ENCODE results near the gene GPR183. TPM values are rescaled to one million over a fixed set of nuclear protein-coding genes. Genes with fewer than 3 reads are reported as not detected.

The GPR183 gene
- total RNA-seq, 1 donor from 2014 or later = not detected

GRCh38 chr13:99311748-99312492 is 4.7 kb upstream of the GPR183 start:
- no peak for DNase-seq (ENCODE audit: low read depth)

DNA sequence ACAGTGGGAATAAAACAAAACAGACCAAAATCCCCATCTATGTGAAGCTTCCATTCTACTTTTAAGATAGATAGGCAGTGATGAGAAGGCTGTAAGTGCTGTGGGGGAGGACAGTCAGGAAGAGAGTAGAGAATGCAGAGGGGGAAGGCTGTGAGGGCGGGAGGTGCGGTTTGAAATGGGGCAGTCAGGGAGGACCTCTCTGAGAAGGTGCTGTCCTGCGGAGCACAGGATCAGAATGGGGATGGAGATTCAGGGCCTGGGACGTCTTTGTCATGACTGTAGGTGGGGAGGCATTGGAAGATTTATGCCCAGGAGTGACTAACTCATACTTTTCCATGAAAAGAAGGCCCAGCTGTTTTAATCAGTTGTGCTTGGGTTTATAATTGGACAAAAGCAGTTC is 3.9 kb upstream of the GPR183 start:
- no peak for DNase-seq (ENCODE audit: low read depth)

DNA sequence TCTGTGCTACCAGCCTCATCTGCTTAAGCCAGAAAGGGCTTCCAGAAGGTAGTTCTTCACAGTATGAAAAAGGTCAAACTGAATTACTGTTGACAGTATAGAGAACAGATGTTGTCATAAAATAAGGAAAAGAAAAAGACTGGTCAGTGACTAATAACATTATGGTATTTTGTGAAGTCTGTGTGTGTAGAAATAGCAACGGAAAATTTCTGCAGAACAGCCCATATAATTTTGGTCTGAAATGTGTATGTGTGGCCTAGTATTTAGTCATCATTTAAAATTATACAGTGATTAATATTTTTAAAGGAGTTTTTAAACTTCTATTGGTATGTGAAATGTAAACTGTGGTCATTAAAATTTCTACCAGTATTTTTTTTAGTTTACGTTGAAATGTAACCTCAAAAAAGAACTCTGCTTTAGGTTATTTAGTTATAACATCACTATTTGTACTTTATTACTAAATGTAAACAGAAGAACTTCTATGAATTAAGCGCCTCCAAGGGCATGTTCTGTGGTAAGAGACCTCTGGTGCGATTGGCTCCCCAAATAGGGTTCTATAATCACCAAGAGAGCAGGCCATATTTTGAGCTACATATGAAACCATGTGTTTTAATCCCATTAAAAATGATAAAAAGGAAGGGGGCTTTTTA is 3.3 kb upstream of the GPR183 start:
- no peak for DNase-seq (ENCODE audit: low read depth)

GRCh38 chr13:99308471-99309087 is 1.4 kb upstream of the GPR183 start:
- DNase-seq (ENCODE audit: low read depth) = peak; percentile 77

DNA sequence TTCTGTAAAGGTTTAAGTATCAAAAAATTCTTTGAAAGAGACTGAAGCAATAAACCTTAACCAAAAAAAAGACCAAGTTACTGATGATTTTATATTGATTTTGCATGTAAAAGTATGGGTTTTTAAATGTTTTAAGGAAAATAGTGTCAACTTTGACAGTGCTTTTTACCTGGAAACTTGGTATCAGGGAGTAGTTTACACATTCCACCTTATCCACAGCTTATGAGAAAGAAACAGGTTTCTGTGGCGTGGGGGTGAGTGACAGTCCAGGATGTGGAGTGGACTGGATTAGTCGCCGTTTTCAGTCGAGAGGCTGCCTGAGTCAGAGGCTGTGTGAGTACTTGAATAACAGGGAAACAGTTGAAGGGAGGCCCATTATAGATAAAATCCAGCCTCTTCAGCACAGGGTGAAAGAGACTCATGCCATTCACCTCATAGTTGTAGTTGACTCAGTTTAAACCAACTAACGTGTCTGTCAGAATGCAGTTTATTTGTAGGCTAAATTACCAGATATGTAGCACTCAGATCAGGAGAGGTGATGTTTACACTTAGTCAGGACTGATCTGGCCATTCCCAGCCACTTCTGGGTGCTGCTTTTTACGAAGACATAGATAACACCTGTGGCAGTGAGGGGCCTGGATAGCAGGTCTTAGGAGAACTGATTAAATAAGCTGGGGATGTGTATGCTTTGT is 595 bp upstream of the GPR183 start:
- DNase-seq (ENCODE audit: low read depth) = peak; percentile 84

DNA sequence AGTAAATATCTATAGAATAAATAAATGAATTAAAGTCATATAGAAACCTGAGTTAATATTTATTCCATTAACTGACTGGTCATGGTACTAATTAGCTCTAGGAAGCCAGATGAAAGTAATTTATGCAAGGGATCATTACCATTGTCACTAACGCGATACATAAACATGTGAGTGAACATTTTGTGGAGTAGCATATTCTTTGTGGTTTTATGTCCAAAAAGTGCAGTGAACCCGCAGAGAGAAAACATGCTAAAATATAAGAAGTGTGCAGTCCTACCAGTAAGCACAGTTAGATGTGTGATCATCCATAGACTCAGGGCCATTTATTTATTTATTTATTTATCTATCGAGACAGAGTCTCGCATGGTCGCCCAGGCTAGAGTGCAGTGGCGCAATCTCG is 1.6 kb downstream of the GPR183 start:
- DNase-seq (ENCODE audit: low read depth) = no peak

DNA sequence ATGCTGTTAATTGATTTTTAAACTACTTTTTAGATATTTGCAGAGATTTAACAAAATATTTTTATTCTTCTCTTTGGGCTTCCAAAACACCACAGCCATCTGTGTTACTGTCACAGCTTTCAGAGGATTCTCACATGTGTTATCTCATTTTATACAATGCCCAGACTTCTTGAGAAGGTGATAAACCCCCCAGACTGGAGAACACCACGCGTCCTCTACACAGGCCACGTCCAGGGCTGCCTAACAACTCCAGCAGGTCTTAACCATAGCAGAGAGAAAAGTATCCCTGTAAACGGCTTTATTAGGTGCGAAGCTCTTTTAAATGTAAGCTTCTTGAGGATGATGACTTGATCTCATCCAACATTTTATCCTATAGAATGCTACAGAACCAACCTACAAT is 2.0 kb downstream of the GPR183 start:
- no peak for DNase-seq (ENCODE audit: low read depth)

DNA sequence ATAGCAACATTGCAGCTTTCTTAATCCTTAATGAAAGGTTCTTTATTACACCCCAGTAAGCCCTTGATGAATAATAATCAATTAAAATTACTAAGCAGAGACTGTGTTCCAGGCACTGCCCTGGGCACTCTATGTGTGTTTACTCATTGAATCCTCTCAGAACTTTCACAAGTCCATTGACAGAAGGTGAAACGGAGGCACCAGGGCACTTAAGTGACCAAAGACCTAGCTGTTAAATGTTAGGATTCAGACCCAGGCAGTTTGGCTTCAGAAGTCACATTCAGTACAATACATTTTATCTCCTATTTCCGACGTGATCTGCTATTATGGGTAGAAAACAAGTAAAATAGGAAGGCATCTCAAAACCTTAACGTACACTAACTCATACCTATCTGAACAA is 2.7 kb downstream of the GPR183 start:
- DNase-seq (ENCODE audit: low read depth) = no peak

- no peak for DNase-seq (ENCODE audit: low read depth)
These were observed 3.2 kb downstream of the GPR183 start for GRCh38 chr13:99303863-99304521.

GRCh38 chr13:99302637-99303505 is 4.3 kb downstream of the GPR183 start:
- no peak for DNase-seq (ENCODE audit: low read depth)

DNA sequence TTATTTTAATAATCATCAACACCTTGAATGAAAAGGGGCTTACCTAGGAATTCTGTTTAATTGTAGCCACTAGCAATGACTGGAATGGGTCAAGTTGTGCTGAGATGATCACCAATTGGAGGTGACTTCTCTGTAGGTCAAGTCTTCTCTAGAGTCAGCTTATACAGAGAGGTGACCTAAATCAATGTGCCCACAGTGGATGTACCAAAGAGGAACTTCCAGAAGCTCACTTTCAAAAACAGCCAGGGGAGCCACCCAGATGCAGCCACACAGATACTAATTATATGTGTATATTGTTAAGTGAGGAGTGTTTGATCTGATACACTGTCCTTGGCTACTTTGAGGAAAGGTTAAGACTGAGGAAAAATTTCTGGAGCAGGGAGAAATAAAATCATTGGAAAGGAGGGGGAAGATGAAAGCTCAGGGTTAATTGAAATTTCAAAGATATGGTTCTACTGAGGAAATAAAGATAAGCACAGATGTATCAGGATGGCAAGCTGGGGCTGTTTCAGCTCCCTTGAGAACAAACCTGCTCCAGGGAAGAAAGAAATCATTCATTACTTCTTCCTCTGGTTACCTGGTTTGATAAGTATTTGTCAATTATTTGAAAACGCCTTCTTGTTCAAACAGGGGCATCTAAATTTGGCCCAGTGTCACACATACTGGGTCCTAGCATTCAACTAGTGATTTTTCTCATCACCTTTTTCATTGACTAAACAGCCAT is 5.1 kb downstream of the GPR183 start:
- DNase-seq (ENCODE audit: low read depth) = no peak

DNA sequence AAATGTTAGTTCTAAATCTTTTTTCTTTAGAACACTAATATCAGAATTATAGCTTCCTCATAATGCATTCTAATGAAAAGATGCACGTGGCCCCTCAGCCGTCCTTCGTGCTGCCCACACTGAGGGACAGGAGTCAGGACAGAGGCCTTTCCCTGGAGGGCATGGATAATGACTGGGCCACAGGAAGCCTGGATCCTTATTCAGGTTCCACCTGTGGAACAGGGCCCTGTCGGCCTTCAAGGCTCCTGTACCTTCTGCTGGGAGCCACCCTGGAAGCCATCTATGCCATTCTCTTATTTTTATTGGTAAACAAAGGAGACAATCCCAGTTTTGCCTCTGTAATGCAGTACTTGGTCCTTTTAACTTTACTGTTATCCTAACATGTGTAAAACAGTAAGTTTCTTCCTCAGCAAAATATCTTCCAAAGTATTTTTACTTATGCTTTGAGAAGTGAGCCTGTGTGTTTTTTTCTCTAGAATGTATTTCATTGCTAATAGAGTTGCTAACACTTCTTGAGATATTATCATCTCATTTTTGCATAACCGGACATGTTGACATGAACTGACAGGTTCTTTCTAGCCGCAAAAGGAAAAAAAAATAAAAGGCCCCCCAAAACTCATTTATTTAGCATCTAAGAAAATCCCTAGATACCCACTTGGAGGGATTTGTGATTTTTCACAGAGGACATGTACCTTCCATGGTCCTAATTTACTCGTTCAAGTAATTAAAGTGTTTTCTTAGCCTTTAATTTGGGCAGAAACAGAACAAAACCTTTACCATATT is 6.0 kb downstream of the GPR183 start:
- no peak for DNase-seq (ENCODE audit: low read depth)

DNA sequence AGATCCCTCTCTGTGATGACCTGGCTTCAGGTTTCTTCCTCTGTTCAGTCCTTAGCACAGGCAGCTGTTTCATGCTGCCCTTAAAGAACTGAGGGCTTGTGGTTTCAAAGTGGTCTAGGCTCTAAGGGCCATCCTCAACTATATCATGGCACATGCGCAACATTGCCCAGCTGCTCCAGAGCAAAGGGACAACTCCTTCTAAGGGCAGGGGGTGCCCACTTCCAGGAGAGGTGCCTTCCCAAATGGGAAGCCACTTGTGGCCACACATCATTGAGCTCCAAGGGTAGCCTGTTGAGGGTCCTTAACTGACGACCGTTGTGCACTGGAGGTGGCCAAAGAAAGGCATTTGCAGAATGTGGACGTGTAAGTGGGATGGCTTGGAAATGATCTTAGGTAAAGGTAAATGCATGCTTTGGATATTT is 7.3 kb downstream of the GPR183 start:
- no peak for DNase-seq (ENCODE audit: low read depth)

- DNase-seq (ENCODE audit: low read depth) = no peak
These were observed 7.8 kb downstream of the GPR183 start for GRCh38 chr13:99299256-99299919.

GRCh38 chr13:99298056-99298455 is 9.1 kb downstream of the GPR183 start:
- no peak for DNase-seq (ENCODE audit: low read depth)

DNA sequence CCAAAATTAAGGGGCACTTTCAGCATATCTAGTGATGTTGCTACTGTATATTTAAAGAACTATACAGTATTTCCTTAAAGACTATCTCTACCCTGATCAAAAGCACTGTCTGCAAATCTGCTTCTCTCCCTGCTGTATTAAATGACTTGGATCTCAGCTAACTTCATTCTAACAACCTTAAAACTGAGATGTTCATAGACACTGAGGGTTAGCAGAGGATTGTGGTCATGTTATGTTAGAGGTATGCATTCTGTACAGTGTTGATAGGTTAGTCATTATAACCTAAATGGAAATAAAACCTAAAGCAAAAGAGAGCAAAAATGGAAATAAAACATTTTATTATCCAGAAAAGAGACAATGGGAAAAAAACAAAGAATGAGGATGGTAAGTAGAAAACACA is 9.9 kb downstream of the GPR183 start:
- DNase-seq (ENCODE audit: low read depth) = no peak

GRCh38 chr13:99296398-99296797 is 10.8 kb downstream of the GPR183 start:
- no peak for DNase-seq (ENCODE audit: low read depth)

DNA sequence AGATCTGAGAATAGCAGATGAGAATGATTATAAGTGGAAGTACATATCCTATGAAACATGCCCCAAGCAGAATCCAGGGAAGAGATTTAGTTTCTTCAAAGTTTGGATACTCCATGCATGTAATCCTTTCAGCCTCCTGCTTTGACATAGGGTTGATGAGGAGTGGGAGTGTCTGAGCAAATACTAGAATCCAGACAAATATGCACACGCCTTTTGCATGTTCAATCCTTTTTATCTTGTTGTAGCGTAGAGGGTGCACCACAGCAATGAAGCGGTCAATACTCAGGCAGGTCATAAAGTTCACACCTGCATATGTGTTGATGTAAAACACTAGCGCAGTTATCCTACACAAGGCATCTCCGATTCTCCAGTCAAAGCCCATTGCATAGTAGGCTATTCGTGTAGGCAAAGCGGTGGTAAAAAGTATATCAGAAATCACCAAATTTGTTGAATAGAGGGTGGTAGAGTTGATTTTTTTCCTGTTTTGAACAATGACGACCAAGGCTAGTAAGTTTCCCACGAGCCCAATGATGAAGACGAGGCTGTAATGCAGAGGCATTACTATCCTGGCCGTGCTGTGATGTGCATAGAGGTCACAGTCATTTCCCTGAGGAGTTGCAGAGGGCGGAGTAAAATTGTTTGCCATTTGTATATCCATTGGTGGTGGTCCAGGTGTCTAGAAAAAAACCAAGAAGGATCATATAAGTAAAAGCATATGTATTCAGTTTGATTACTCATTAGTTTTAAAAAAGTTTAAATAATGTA is 11.5 kb downstream of the GPR183 start:
- DNase-seq (ENCODE audit: low read depth) = no peak

Measured in renal cortical epithelial cell (primary cell).